ENCODE data around the gene TADA3. TPM values are rescaled to one million over a fixed set of nuclear protein-coding genes. Genes with fewer than 3 reads are reported as not detected.

Gene TADA3
- total RNA-seq (ENCODE audit: low replicate concordance), result 48.4 and 54.3 TPM in 2 replicates
- long read RNA-seq, transcript TADA3-201 (9 exons, 2,355 nt), result major isoform, 6 of 9 reads
- long read RNA-seq, partial matches to known transcripts, result 0 of 9 reads
- long read RNA-seq, other reads (novel, unspliced or antisense), result 3 of 9 reads

GRCh38 chr3:9792405-9793160 lies at the start of gene TADA3, which contains the start of gene ARPC4:
Gene TADA3, minus strand, starts transcription at chr3:9792473. Its CDS starts 1,007 bp downstream, at chr3:9791466.
Gene ARPC4, plus strand, starts transcription at chr3:9793082. Its CDS starts 40 bp downstream, at chr3:9793122.
- Mint-ChIP-seq H3K27ac (peak within 1 kb of the TSS; percentile 100), H3K27me3 (no peaks in the 10 kb centered on the region), H3K9me3 (no peaks in the 10 kb centered on the region), H3K36me3 (peaks cover 23% of the 10 kb centered on the region), H3K4me3 (peak within 1 kb of the TSS; percentile 98), H3K4me1 (ENCODE audit: unreplicated experiment) (peaks cover 14% of the 10 kb centered on the region)
- DNase-seq (ENCODE audit: extremely low spot score, unreplicated experiment), result peak; percentile 92
- peak; percentile 47 for TF ChIP-seq CTCF (conservative IDR thresholded peaks at IDR 0.05)

- Mint-ChIP-seq H3K4me1 (ENCODE audit: unreplicated experiment) (no peaks in the 10 kb centered on the region), H3K27ac (no peak overlapping the region), H3K36me3 (peaks cover 12% of the 10 kb centered on the region), H3K4me3 (peak overlapping the region; percentile 49), H3K9me3 (no peaks in the 10 kb centered on the region), H3K27me3 (no peaks in the 10 kb centered on the region)
- DNase-seq (ENCODE audit: extremely low spot score, unreplicated experiment), result no peak
- no peak for TF ChIP-seq CTCF (conservative IDR thresholded peaks at IDR 0.05)
Measured at GRCh38 chr3:9841015-9841414, 48.7 kb upstream of the TADA3 start.

- no peaks in the 10 kb centered on the region for H3K27me3 Mint-ChIP-seq
- no peaks in the 10 kb centered on the region for H3K4me1 Mint-ChIP-seq (ENCODE audit: unreplicated experiment)
- peaks cover 12% of the 10 kb centered on the region for H3K36me3 Mint-ChIP-seq
- H3K4me3 Mint-ChIP-seq, result no peak overlapping the region
- H3K9me3 Mint-ChIP-seq, result no peaks in the 10 kb centered on the region
- no peak overlapping the region for H3K27ac Mint-ChIP-seq
- DNase-seq (ENCODE audit: extremely low spot score, unreplicated experiment), result no peak
- TF ChIP-seq CTCF (conservative IDR thresholded peaks at IDR 0.05), result no peak
Measured at GRCh38 chr3:9838856-9839255, 46.6 kb upstream of the TADA3 start.

GRCh38 chr3:9837701-9838582 lies 45.7 kb upstream of the TADA3 start:
- Mint-ChIP-seq H3K36me3 (peaks cover 12% of the 10 kb centered on the region), H3K27ac (no peak overlapping the region), H3K27me3 (no peaks in the 10 kb centered on the region), H3K9me3 (no peaks in the 10 kb centered on the region), H3K4me1 (ENCODE audit: unreplicated experiment) (no peaks in the 10 kb centered on the region), H3K4me3 (no peak overlapping the region)
- no peak for DNase-seq (ENCODE audit: extremely low spot score, unreplicated experiment)
- no peak for TF ChIP-seq CTCF (conservative IDR thresholded peaks at IDR 0.05)

- Mint-ChIP-seq H3K36me3 (no peaks in the 10 kb centered on the region), H3K9me3 (no peaks in the 10 kb centered on the region), H3K27ac (no peak overlapping the region), H3K4me3 (no peak overlapping the region), H3K27me3 (no peaks in the 10 kb centered on the region), H3K4me1 (ENCODE audit: unreplicated experiment) (peaks cover 6% of the 10 kb centered on the region)
- no peak for TF ChIP-seq CTCF (conservative IDR thresholded peaks at IDR 0.05)
- DNase-seq (ENCODE audit: extremely low spot score, unreplicated experiment), result no peak
Measured at GRCh38 chr3:9834520-9835380, 42.5 kb upstream of the TADA3 start.

Data from type B pancreatic cell (in vitro differentiated cells).